GM12873 (cell line): ENCODE results near the gene PTPRK.

Experiments
- TF ChIP-seq, protein P1 (sequence below): IDR thresholded peaks from 2 replicates; pipeline ENCODE4 v1.5.1; 2012; ENCODE audit warnings: low read depth, mild to moderate bottlenecking, moderate library complexity, low read length, control low read depth; ENCODE audit not compliant: insufficient read depth; ENCODE audit errors: missing control alignments

The PTPRK gene

DNA sequence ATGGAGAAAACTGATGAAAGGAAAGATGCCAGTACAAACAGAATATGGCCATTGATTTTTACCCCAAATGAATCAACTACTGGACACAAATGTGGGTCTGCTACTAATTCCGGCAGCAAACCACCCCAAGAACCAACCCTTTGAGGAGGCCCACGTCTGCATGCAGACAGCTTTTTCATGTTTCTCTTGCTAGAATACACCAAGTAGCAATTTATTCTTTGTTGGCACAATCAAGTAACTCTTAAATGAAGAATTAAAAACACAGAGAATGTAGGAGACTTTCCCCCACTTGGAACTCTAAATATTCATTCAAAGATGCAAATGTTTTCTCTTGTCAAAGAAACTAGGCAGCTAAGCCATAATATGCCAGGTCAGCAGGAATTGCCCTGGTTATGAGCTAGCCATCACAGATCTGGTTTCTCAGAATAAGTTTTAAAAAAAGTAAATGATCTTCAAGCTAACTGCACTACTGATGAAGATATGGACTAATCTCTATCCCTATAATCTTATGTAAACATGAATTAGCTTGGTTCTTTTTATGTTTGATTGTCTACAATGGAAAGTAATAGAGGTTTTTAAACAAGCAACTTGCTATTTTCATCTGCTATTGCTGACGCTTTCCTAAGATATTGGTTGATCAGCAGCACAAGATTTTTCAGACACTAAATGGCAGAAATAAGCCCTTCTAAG lies 456.4 kb downstream of the PTPRK start:
- TF ChIP-seq, protein P1, sequence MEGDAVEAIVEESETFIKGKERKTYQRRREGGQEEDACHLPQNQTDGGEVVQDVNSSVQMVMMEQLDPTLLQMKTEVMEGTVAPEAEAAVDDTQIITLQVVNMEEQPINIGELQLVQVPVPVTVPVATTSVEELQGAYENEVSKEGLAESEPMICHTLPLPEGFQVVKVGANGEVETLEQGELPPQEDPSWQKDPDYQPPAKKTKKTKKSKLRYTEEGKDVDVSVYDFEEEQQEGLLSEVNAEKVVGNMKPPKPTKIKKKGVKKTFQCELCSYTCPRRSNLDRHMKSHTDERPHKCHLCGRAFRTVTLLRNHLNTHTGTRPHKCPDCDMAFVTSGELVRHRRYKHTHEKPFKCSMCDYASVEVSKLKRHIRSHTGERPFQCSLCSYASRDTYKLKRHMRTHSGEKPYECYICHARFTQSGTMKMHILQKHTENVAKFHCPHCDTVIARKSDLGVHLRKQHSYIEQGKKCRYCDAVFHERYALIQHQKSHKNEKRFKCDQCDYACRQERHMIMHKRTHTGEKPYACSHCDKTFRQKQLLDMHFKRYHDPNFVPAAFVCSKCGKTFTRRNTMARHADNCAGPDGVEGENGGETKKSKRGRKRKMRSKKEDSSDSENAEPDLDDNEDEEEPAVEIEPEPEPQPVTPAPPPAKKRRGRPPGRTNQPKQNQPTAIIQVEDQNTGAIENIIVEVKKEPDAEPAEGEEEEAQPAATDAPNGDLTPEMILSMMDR: no peak

DNA sequence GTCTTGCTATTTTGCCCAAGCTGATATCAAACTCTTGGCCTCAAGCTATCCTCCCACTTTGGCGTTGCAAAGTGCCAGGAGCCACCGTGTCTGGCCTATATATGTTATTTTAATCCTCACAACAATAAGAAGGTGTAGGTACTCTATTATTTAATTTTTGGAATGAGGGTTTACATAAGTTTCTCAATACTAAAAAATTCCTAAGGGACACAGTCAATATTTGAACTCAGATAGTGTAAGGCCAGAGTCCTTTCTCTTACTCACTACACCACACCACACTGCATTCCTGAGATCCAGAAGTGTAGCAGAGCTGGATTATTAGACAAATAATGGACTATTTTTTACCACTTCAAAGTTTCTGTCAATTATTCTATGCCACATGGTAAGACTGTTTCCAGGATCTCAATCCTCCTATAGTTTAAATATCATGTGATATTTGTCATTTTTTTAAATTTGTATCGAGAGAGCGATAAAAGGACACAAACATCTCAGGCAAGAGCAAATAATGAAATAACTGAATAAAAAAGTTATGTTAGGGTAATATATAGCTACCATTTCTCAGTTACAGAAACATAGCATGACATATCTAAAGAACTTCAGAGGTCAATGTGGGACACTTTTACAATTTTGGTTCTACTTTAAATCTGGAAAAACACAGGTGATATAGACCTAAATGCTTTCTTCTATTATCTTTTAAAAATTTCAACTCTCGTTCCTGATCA lies 457.4 kb downstream of the PTPRK start:
- TF ChIP-seq, protein P1: no peak

DNA sequence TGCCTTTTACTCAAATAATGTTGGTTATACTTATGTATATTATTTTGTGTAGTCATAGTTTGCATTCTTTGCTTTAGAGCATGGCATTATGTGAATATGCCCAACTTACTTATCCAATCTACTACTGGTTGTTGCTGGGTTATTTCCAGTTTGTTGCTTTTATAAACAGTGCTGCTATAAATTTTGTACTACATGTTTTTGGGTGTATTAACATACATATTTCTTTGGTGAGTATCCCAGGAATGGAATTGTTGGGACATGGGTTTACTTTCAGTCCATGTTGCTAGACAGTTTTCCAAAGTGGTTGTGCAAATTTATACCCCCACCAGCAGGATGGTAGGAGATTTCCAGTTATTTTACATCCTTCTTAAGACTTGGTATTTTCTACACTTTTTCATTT lies 462.5 kb downstream of the PTPRK start:
- TF ChIP-seq, protein P1: no peak

DNA sequence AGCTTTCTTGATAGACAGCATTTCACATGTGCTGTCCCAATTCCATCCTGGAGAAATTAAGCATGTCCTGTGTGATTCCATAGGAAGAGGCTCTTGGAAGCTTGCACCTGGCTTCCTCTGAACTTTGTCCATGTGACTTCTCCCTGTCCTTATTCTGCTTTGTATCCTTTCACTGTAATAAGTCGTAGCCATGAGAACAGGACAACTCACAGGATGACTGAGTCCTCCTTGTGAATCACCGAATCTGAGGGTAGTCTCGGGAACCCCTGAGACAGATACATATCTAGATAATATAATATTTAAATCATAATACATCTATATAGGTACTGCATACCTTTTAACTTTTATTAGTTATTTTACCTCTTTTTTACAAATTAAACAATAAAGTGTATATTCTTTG lies 462.9 kb downstream of the PTPRK start:
- TF ChIP-seq, protein P1: no peak

DNA sequence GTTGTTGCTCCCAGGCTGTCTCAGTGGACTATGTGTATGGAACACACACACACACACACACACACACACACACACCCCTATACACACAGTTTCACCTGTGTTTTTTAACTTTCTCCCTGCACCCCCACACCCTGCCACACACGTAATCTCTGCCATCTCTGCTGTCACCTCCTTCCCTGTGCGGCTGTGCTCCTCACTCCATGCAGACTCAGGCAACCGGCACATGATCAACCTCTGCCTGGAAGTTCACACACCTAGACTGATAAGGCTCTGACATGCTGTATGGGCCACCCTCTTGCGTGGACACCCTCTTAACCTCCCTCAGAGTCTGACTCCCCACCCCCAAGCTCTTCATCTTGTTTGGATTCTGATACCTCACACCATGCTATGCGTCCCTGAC lies 467.3 kb downstream of the PTPRK start:
- TF ChIP-seq, protein P1: no peak

DNA sequence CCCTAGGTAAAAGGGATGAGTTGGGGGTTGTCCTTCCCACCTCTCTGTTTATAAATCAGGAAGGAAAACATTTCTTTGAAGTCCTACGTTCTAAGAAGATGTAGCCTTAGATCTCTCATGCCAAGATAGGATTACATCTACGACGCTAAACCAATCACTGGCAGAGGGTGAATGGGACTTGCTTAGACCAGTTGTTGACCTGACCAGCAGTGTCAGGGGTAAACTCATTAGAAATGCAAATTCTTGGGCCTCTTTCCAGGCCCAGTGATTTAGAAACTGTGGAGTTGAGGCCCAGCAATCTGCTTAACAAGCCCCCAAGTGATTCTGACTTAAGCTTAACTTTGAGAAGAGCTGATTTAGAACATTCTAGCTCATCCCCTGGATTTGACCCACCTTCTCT lies 472.4 kb downstream of the PTPRK start:
- TF ChIP-seq, protein P1: no peak

DNA sequence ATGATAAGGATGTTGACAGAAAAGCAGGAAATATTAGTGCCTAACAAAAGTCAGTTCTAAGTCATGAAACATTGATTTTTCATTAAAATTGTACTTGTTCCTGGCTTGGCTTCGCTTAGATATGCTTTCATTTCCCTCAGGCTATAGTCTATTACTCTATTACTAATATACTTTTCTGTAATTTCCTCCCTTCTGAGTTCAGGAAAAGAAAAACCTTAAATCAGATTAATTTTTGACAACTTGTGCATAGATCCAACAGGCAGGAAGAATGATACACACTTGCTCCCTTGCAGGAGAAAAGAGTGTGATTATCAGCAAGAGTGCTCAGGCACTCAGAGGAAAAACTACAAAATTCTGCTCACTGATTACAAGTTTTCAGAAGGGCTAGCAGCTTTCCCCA lies 474.4 kb downstream of the PTPRK start:
- TF ChIP-seq, protein P1: no peak
